Thoracic aorta (tissue), 2 donors: Measurements from ENCODE around the gene MAGEF1. TPM values are rescaled to one million over a fixed set of nuclear protein-coding genes. Genes with fewer than 3 reads are reported as not detected.

Source experiments
- ATAC-seq: fragments of 150-250 bp; one replicate; pipeline ENCODE4 v1.8.0; 2017; ENCODE audit warnings: low read depth; ENCODE audit not compliant: insufficient number of reproducible peaks, low FRiP score
- DNase-seq: peaks from one replicate; pipeline ENCODE4 v3.0.0-alpha.2; 2020; ENCODE audit warnings: low spot score
- H3K27ac ChIP-seq, 2 donors: fragments of 200-600 bp; sonication (generic); 1 replicate in 1 of 2; 2 replicates in 1 of 2; pipeline ENCODE4 v1.5.1; 2016; ENCODE audit warnings: mild to moderate bottlenecking in 2 of 2, moderate library complexity in 2 of 2
- H3K27me3 ChIP-seq: fragments of 200-600 bp; sonication (generic); replicated peaks from 2 replicates; pipeline ENCODE4 v1.6.0; 2016; ENCODE audit warnings: mild to moderate bottlenecking; ENCODE audit not compliant: insufficient read depth
- H3K36me3 ChIP-seq: fragments of 200-600 bp; sonication (generic); one replicate; pipeline ENCODE4 v1.5.1; 2016
- H3K4me1 ChIP-seq, 2 donors: fragments of 200-600 bp; sonication (generic); 1 replicate in 1 of 2; 2 replicates in 1 of 2; pipeline versions ENCODE4 v1.5.1 to v1.6.0; 2016; ENCODE audit warnings: low read depth in 2 of 2, mild to moderate bottlenecking in 1 of 2; ENCODE audit not compliant: control insufficient read depth in 1 of 2
- H3K4me3 ChIP-seq: fragments of 200-600 bp; sonication (generic); 2 replicates; pipeline ENCODE4 v1.5.1; 2016; ENCODE audit warnings: mild to moderate bottlenecking
- H3K9me3 ChIP-seq: fragments of 200-600 bp; sonication (generic); 2 replicates; pipeline ENCODE4 v1.5.1; 2016
- CTCF ChIP-seq: fragments of 200-600 bp; sonication (generic); IDR thresholded peaks from one replicate; pipeline ENCODE4 v1.5.1; 2019; ENCODE audit warnings: antibody characterized with exemption
- total RNA-seq, 2 donors: library from RNA; depleted of rRNA; stranded (reverse); fragments of >200 nt; gene quantifications; one replicate each; pipeline versions ENCODE4 v1.1.0 to v1.2.3, GENCODE V29; 2016

The MAGEF1 gene
- total RNA-seq, 2 donors from 2014 or later, result 26.1 TPM

- no peak for TF ChIP-seq CTCF
- H3K27ac ChIP-seq, result no peak overlapping the region
- ATAC-seq, result no peak
- no peaks in the 10 kb centered on the region for H3K9me3 ChIP-seq
- no peak for DNase-seq
- no peak overlapping the region for H3K4me3 ChIP-seq
- H3K4me1 ChIP-seq, result peaks cover 0 to 3% of the 10 kb centered on the region in 2 donors
- no peaks in the 10 kb centered on the region for H3K27me3 ChIP-seq
- no peaks in the 10 kb centered on the region for H3K36me3 ChIP-seq
Measured at GRCh38 chr3:184741259-184741556, 29.3 kb upstream of the MAGEF1 start.

- H3K9me3 ChIP-seq, result no peaks in the 10 kb centered on the region
- no peak overlapping the region for H3K4me3 ChIP-seq
- no peak for DNase-seq
- H3K27ac ChIP-seq, result no peak overlapping the region
- ATAC-seq, result no peak
- H3K27me3 ChIP-seq, result no peaks in the 10 kb centered on the region
- H3K36me3 ChIP-seq, result no peaks in the 10 kb centered on the region
- TF ChIP-seq CTCF, result no peak
- peaks cover 0 to 3% of the 10 kb centered on the region in 2 donors for H3K4me1 ChIP-seq
Measured at GRCh38 chr3:184740509-184741258, 28.8 kb upstream of the MAGEF1 start.

- Histone ChIP-seq H3K36me3 (no peaks in the 10 kb centered on the region), H3K27me3 (no peaks in the 10 kb centered on the region), H3K4me3 (no peak overlapping the region), H3K27ac (no peak overlapping the region), H3K9me3 (no peaks in the 10 kb centered on the region), H3K4me1 (peaks cover 0 to 3% of the 10 kb centered on the region in 2 donors)
- TF ChIP-seq CTCF, result no peak
- no peak for ATAC-seq
- no peak for DNase-seq
Measured at GRCh38 chr3:184739594-184740505, 28.0 kb upstream of the MAGEF1 start.

- ATAC-seq, result no peak
- no peak for DNase-seq
- Histone ChIP-seq H3K36me3 (no peaks in the 10 kb centered on the region), H3K4me1 (peaks cover 0 to 3% of the 10 kb centered on the region in 2 donors), H3K4me3 (no peak overlapping the region), H3K27me3 (no peaks in the 10 kb centered on the region), H3K9me3 (no peaks in the 10 kb centered on the region), H3K27ac (no peak overlapping the region)
- no peak for TF ChIP-seq CTCF
Measured at GRCh38 chr3:184738982-184739381, 27.1 kb upstream of the MAGEF1 start.

GRCh38 chr3:184738506-184738890 lies 26.6 kb upstream of the MAGEF1 start:
- no peaks in the 10 kb centered on the region for H3K36me3 ChIP-seq
- TF ChIP-seq CTCF, result no peak

More at GRCh38 chr3:184738506-184738890, 26.6 kb upstream of the MAGEF1 start:
- Histone ChIP-seq H3K27ac (no peak overlapping the region), H3K4me1 (peaks cover 0 to 3% of the 10 kb centered on the region in 2 donors), H3K4me3 (no peak overlapping the region), H3K27me3 (no peaks in the 10 kb centered on the region), H3K9me3 (no peaks in the 10 kb centered on the region)
- DNase-seq, result no peak
- no peak for ATAC-seq
